ENCODE measurements around the gene CNTN4. TPM values are rescaled to one million over a fixed set of nuclear protein-coding genes. Genes with fewer than 3 reads are reported as not detected.

The CNTN4 gene
- total RNA-seq, 2 donors from 2014 or later: 13.0 to 50.1 TPM

DNA sequence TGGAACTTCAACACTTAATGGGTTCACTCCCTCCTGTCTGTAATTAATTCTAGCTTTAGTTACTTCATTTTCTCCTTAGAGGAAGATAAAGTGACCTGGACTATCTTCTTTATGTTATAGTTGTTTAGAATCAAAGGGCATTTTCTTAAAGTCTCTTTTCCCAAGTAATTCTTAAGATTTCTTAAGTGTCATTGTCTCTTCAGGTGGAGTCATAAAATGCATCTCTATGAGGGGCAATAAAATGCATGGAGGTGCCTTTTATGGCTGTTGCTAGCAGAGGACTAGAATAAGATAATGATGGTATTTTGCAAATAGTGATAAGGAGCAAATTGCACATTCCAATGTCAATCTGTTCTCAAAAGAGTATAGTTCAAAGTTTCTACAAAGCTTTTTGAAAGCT is 34.5 kb downstream of the CNTN4 start:
- ATAC-seq (no peak), DNase-seq (no peak)
- no peak overlapping the region for H3K4me3 ChIP-seq
- intact Hi-C loops (cut with DNase I): no loop called here
- H3K27me3 ChIP-seq: no peaks in the 10 kb centered on the region
- H3K27ac ChIP-seq: no peak overlapping the region
- no peaks in the 10 kb centered on the region for H3K36me3 ChIP-seq (replicated peaks in 1 of 2; ENCODE audit: insufficient read depth in 1 of 2, low read depth in 2 of 2)
- TF ChIP-seq, protein P1, sequence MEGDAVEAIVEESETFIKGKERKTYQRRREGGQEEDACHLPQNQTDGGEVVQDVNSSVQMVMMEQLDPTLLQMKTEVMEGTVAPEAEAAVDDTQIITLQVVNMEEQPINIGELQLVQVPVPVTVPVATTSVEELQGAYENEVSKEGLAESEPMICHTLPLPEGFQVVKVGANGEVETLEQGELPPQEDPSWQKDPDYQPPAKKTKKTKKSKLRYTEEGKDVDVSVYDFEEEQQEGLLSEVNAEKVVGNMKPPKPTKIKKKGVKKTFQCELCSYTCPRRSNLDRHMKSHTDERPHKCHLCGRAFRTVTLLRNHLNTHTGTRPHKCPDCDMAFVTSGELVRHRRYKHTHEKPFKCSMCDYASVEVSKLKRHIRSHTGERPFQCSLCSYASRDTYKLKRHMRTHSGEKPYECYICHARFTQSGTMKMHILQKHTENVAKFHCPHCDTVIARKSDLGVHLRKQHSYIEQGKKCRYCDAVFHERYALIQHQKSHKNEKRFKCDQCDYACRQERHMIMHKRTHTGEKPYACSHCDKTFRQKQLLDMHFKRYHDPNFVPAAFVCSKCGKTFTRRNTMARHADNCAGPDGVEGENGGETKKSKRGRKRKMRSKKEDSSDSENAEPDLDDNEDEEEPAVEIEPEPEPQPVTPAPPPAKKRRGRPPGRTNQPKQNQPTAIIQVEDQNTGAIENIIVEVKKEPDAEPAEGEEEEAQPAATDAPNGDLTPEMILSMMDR (IDR thresholded peaks at IDR 0.05): no peak
- TF ChIP-seq POLR2A (IDR thresholded peaks at IDR 0.05): no peak
- H3K4me1 ChIP-seq: no peaks in the 10 kb centered on the region
- H3K9me3 ChIP-seq: no peaks in the 10 kb centered on the region

DNA sequence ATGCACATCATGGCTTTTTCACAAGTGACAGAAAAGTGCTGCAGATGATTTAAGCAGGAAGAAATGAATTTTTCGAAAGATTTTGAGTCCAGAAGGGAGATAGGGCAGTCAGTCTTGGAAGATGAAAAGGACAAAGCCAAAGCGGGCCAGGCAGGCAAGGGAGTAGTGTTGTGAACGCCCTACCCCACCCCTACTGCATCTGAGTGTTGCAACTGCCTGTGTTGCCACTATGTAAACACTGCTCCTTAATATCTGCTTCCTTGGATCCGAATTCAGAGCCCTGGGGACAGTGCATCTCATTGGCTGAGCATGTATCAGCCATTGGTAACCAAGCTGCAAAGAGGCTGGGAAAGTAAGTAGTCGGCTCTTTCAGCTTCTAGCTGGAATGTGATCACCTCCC is 39.0 kb downstream of the CNTN4 start:
- H3K4me3 ChIP-seq: no peak overlapping the region
- no peak overlapping the region for H3K27ac ChIP-seq
- ATAC-seq (no peak), DNase-seq (no peak)
- no peak for TF ChIP-seq POLR2A (IDR thresholded peaks at IDR 0.05)
- TF ChIP-seq, protein P1 (IDR thresholded peaks at IDR 0.05): no peak
- no peaks in the 10 kb centered on the region for H3K36me3 ChIP-seq (replicated peaks in 1 of 2; ENCODE audit: insufficient read depth in 1 of 2, low read depth in 2 of 2)
- H3K27me3 ChIP-seq: no peaks in the 10 kb centered on the region
- 62 to 69% methylated on average over 5 of the region's 5 CpGs for WGBS, 2 donors
- intact Hi-C loops (cut with DNase I): no loop called here
- H3K4me1 ChIP-seq: no peaks in the 10 kb centered on the region
- H3K9me3 ChIP-seq: no peaks in the 10 kb centered on the region

DNA sequence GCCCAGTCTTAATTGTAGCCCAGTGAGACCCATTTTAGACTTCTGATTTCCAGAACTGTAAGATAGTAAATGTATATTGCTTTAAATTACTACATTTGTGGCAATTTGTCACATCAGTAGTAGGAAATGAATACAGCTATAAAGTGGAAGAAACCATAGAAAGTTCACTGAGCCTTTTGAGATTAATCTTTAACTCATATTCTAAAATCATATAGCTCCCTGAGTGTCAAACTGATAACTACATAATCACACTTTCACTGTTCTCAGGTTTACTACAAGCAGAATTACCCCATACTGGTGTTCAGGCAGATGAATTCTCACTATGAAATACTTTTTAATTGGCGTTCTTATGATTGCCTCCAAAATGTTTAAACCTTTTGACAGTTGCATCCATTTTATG is 42.8 kb downstream of the CNTN4 start:
- TF ChIP-seq, protein P1 (IDR thresholded peaks at IDR 0.05): no peak
- no peak for TF ChIP-seq POLR2A (IDR thresholded peaks at IDR 0.05)
- H3K27me3 ChIP-seq: no peaks in the 10 kb centered on the region
- H3K27ac ChIP-seq: no peak overlapping the region
- no peaks in the 10 kb centered on the region for H3K4me1 ChIP-seq
- DNase-seq: no peak
- intact Hi-C loops (cut with DNase I): no loop called here
- no peak for ATAC-seq
- H3K36me3 ChIP-seq (replicated peaks in 1 of 2; ENCODE audit: insufficient read depth in 1 of 2, low read depth in 2 of 2): no peaks in the 10 kb centered on the region
- no peak overlapping the region for H3K4me3 ChIP-seq
- no peaks in the 10 kb centered on the region for H3K9me3 ChIP-seq
- WGBS, 2 donors: 59 to 64% methylated on average over 1 of the region's 1 CpG

DNA sequence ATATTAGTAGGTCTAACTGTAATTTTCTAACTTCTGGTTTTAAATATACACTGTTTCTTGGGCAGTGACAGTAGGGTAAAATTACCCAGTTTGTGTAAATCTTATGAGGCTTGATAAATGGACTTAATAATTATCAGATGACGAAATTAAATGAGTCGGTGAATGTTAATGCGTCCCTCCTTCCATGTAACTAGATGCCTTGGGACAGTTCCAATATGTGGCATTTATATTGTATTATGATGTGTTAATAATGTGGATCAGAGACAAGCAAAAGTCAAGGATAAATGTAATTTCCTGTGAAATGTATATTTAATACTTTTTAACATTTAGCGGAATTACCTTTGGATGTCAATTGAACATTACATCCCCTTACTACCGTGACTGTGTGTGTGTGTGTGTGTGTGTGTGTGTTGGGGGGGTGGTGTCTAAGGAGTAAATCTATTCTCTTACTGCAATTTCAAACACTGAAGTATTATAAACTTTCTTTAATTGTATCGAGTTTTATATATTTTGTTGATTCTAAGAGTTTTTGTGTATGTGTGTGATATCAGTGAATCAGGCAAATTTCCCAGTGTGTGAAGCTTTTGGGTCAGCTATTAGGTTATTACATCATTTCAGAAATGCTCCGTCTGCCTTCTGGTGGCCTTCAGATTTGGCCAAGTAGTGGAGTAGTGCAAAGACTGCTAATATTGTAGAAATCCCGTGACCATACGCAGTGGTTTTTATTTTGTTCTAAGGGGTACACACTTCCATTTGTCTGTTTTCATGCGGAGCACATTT is 50.1 kb downstream of the CNTN4 start:
- ATAC-seq: no peak
- no peak overlapping the region for H3K4me3 ChIP-seq
- H3K36me3 ChIP-seq (replicated peaks in 1 of 2; ENCODE audit: insufficient read depth in 1 of 2, low read depth in 2 of 2): no peaks in the 10 kb centered on the region
- no peaks in the 10 kb centered on the region for H3K27me3 ChIP-seq
- no peak overlapping the region for H3K27ac ChIP-seq
- DNase-seq: no peak
- no peaks in the 10 kb centered on the region for H3K4me1 ChIP-seq
- 79 to 81% methylated on average over 10 of the region's 10 CpGs for WGBS, 2 donors
- intact Hi-C loops (cut with DNase I): no loop called here
- no peaks in the 10 kb centered on the region for H3K9me3 ChIP-seq
- TF ChIP-seq, protein P1 (IDR thresholded peaks at IDR 0.05): no peak
- no peak for TF ChIP-seq POLR2A (IDR thresholded peaks at IDR 0.05)

DNA sequence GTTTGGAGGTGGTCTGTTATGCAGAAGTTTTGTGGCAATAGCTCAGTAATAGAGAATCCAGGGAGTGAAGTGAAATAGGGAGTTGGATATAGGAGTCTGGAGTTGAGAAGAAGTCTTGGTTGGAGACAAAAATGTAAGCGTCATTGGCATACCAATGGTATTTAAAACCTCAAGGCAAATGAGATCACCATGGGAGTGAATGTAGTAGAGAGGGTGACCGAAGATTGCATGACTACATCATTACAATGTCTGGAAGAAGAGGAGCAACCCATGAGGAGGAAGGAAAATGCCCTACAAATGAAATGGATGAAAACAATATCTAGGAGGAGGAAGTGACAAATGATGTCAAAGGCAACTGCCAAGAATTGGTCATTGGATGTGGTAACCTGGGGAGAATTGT is 54.4 kb downstream of the CNTN4 start:
- intact Hi-C loops (cut with DNase I): no loop called here
- 81 to 83% methylated on average over 2 of the region's 2 CpGs for WGBS, 2 donors
- no peaks in the 10 kb centered on the region for H3K4me1 ChIP-seq
- H3K4me3 ChIP-seq: no peak overlapping the region
- no peaks in the 10 kb centered on the region for H3K27me3 ChIP-seq
- H3K9me3 ChIP-seq: no peaks in the 10 kb centered on the region
- no peak for DNase-seq
- H3K36me3 ChIP-seq (replicated peaks in 1 of 2; ENCODE audit: insufficient read depth in 1 of 2, low read depth in 2 of 2): no peaks in the 10 kb centered on the region
- ATAC-seq: no peak
- no peak for TF ChIP-seq POLR2A (IDR thresholded peaks at IDR 0.05)
- TF ChIP-seq, protein P1 (IDR thresholded peaks at IDR 0.05): no peak
- H3K27ac ChIP-seq: no peak overlapping the region

Data from body of pancreas (tissue), 4 donors.